GM23338 (cell line): ENCODE results near the gene GPA33. TPM values are rescaled to one million over a fixed set of nuclear protein-coding genes. Genes with fewer than 3 reads are reported as not detected.

Source experiments
- ATAC-seq: fragments of 200-7000 bp; cut with Tn5 transposase; 3 replicates; pipeline ENCODE4 v1.9.1; 2020
- DNase-seq: peaks from one replicate; pipeline ENCODE4 v3.0.0-alpha.2; 2015; ENCODE audit warnings: low spot score
- H2AFZ ChIP-seq: fragments of 200-600 bp; sonication (generic); 2 replicates; pipeline ENCODE4 v1.8.0; 2016; ENCODE audit warnings: antibody characterized with exemption, mild to moderate bottlenecking, moderate library complexity
- H3F3A ChIP-seq: fragments of 200-600 bp; sonication (generic); replicated peaks from 2 replicates; pipeline ENCODE4 v1.8.0; 2017; ENCODE audit warnings: antibody characterized with exemption, mixed run types, low read depth
- H3K27ac ChIP-seq: fragments of 200-600 bp; sonication (generic); 2 replicates; pipeline ENCODE4 v1.6.1; 2016; ENCODE audit warnings: low read depth
- H3K27me3 ChIP-seq: fragments of 200-600 bp; sonication (generic); 2 replicates; pipeline ENCODE4 v1.8.0; 2016; ENCODE audit warnings: mild to moderate bottlenecking, mixed run types, moderate library complexity; ENCODE audit not compliant: insufficient read depth
- H3K36me3 ChIP-seq: fragments of 200-600 bp; sonication (generic); 2 replicates; pipeline ENCODE4 v1.8.0; 2016; ENCODE audit warnings: mild to moderate bottlenecking; ENCODE audit not compliant: insufficient read depth
- H3K4me1 ChIP-seq: fragments of 200-600 bp; sonication (generic); 2 replicates; pipeline ENCODE4 v1.8.0; 2016; ENCODE audit warnings: mild to moderate bottlenecking, moderate library complexity; ENCODE audit not compliant: insufficient read depth
- H3K4me2 ChIP-seq: fragments of 200-600 bp; sonication (generic); 2 replicates; pipeline ENCODE4 v1.7.1; 2017; ENCODE audit warnings: mixed run types
- H3K4me3 ChIP-seq: fragments of 200-600 bp; sonication (generic); 2 replicates; pipeline ENCODE4 v1.6.1; 2016; ENCODE audit warnings: mixed run types
- H3K79me2 ChIP-seq: fragments of 200-600 bp; sonication (generic); replicated peaks from 2 replicates; pipeline ENCODE4 v1.8.0; 2017; ENCODE audit warnings: mild to moderate bottlenecking; ENCODE audit not compliant: insufficient read depth
- H3K9me2 ChIP-seq: fragments of 200-600 bp; sonication (generic); 2 replicates; pipeline ENCODE4 v1.8.0; 2017; ENCODE audit not compliant: insufficient read depth
- H4K20me1 ChIP-seq: fragments of 200-600 bp; sonication (generic); replicated peaks from 2 replicates; pipeline ENCODE4 v1.8.0; 2017; ENCODE audit warnings: mild to moderate bottlenecking; ENCODE audit not compliant: insufficient read depth
- H3K27ac Mint-ChIP-seq: 2 replicates; pipeline ENCODE4 v1.8.0; 2020; ENCODE audit warnings: inconsistent platforms, mild to moderate bottlenecking, moderate library complexity, mixed read lengths
- H3K27me3 Mint-ChIP-seq: 3 replicates; pipeline ENCODE4 v1.8.0; 2022; ENCODE audit warnings: low read depth, mild to moderate bottlenecking, moderate library complexity, mixed read lengths, inconsistent platforms; ENCODE audit not compliant: insufficient read depth, poor library complexity
- H3K36me3 Mint-ChIP-seq: 3 replicates; pipeline ENCODE4 v1.8.0; 2021; ENCODE audit warnings: low read depth, mild to moderate bottlenecking, inconsistent platforms, moderate library complexity, mixed read lengths
- H3K4me1 Mint-ChIP-seq: 3 replicates; pipeline ENCODE4 v1.8.0; 2020; ENCODE audit warnings: mild to moderate bottlenecking, inconsistent platforms, mixed read lengths
- H3K4me3 Mint-ChIP-seq: 3 replicates; pipeline ENCODE4 v1.8.0; 2021; ENCODE audit warnings: moderate library complexity, mild to moderate bottlenecking, inconsistent platforms, mixed read lengths
- H3K9me3 Mint-ChIP-seq: 3 replicates; pipeline ENCODE4 v1.8.0; 2020; ENCODE audit warnings: moderate library complexity, mild to moderate bottlenecking, inconsistent platforms, mixed read lengths
- CREB1 ChIP-seq: fragments of 250-450 bp; sonication (Bioruptor Pico); IDR thresholded peaks from 2 replicates; pipeline ENCODE4 v1.5.0; 2020; ENCODE audit warnings: low read depth, mild to moderate bottlenecking, moderate library complexity
- CTCF ChIP-seq, 2 experiments: fragments of 200-600 bp in 1 of 2; sonication (generic) in 1 of 2; conservative IDR thresholded peaks; 2 replicates each; pipeline versions ENCODE4 v1.5.1 to v1.6.1; 2016 to 2017; ENCODE audit warnings: antibody characterized with exemption in 2 of 2, low read depth in 2 of 2, mild to moderate bottlenecking in 2 of 2, moderate library complexity in 1 of 2
- ETS1 ChIP-seq: IDR thresholded peaks from 2 replicates; pipeline ENCODE4 v1.6.1; 2016; ENCODE audit warnings: antibody characterized with exemption
- EZH2phosphoT487 ChIP-seq: fragments of 200-600 bp; sonication (generic); IDR thresholded peaks from one replicate; pipeline ENCODE4 v1.8.1; 2018; ENCODE audit warnings: antibody characterized with exemption; ENCODE audit not compliant: unreplicated experiment
- JUNB ChIP-seq: IDR thresholded peaks from one replicate; pipeline ENCODE4 v1.6.1; 2016; ENCODE audit warnings: antibody characterized with exemption; ENCODE audit not compliant: unreplicated experiment
- NANOG ChIP-seq: IDR thresholded peaks from 2 replicates; pipeline ENCODE4 v1.6.1; 2016; ENCODE audit warnings: antibody characterized with exemption, borderline replicate concordance
- POLR2AphosphoS5 ChIP-seq: IDR thresholded peaks from 2 replicates; pipeline ENCODE4 v1.6.1; 2016; ENCODE audit warnings: antibody characterized with exemption, low read depth
- ZNF462 ChIP-seq: fragments of 250-450 bp; sonication (Bioruptor Pico); IDR thresholded peaks from 2 replicates; pipeline ENCODE4 v1.5.0; 2020; ENCODE audit warnings: mild to moderate bottlenecking, moderate library complexity
- polyA plus RNA-seq: library from polyadenylated mRNA; unstranded; fragments of >200 nt; fragmentation: Nextera tagmentation; extraction: Ambion mirVana; gene quantifications from 2 replicates; pipeline ENCODE4 v1.2.1, GENCODE V29; 2016
- total RNA-seq: library from RNA; depleted of rRNA; stranded (reverse); fragments of >200 nt; shearing (Covaris generic); gene quantifications from 2 replicates; pipeline ENCODE4 v1.2.3, GENCODE V29; 2014

The GPA33 gene
- total and polyA plus RNA-seq, 2 experiments from 2014 or later = 0.10 to 0.28 TPM

- H3K27ac Mint-ChIP-seq = 0 out of 2 replicates have a peak overlapping the region, but pooled peaks have one; percentile 13
- no peaks in the 10 kb centered on the region for H3K9me2 ChIP-seq
- peak overlapping the region; percentile 53 for H3K4me3 ChIP-seq
- H3K27me3 Mint-ChIP-seq = peaks cover 3% of the 10 kb centered on the region
- H3K36me3 Mint-ChIP-seq = no peaks in the 10 kb centered on the region
- ATAC-seq (peak; percentile 95), DNase-seq (peak; percentile 85)
- H3K27me3 ChIP-seq = no peaks in the 10 kb centered on the region
- H3K27ac ChIP-seq = no peak overlapping the region
- peak overlapping the region; percentile 95 for H2AFZ ChIP-seq
- no peak for TF ChIP-seq EZH2phosphoT487
- TF ChIP-seq ETS1 = no peak
- TF ChIP-seq JUNB = no peak
- no peak for TF ChIP-seq POLR2AphosphoS5
- TF ChIP-seq NANOG = no peak
- peak; percentile 87 to 94 for TF ChIP-seq CTCF (conservative IDR thresholded peaks at IDR 0.05; ENCODE audit: low read depth in 2 of 2)
- no peak for TF ChIP-seq CREB1 (CRISPR knock-in tag)
- no peak for TF ChIP-seq ZNF462 (CRISPR knock-in tag)
- H3K36me3 ChIP-seq = no peaks in the 10 kb centered on the region
- no peaks in the 10 kb centered on the region for H3F3A ChIP-seq
- peak overlapping the region; percentile 82 for H3K4me2 ChIP-seq
- peaks cover 11% of the 10 kb centered on the region; the same call in 2 of the 3 replicates for H3K4me1 Mint-ChIP-seq
- no peaks in the 10 kb centered on the region for H3K9me3 Mint-ChIP-seq
- H3K4me3 Mint-ChIP-seq = peak overlapping the region; percentile 62; the same call in 2 of the 3 replicates
- no peaks in the 10 kb centered on the region for H3K4me1 ChIP-seq
- no peaks in the 10 kb centered on the region for H3K79me2 ChIP-seq
- no peaks in the 10 kb centered on the region for H4K20me1 ChIP-seq
Observed at GRCh38 chr1:167066333-167067122, 23.6 kb downstream of the GPA33 start.
